Thymus (tissue), 14 donors: ENCODE data around the gene RUBCN. TPM values are rescaled to one million over a fixed set of nuclear protein-coding genes. Genes with fewer than 3 reads are reported as not detected.

ENCODE experiments used
- DNase-seq, 9 donors: peaks; one replicate each; pipeline ENCODE4 v3.0.0-alpha.2; 2013; ENCODE audit warnings: low spot score in 9 of 9, low read depth in 6 of 9, missing footprints in 1 of 9
- H3K27ac ChIP-seq, 2 donors: one replicate each; pipeline ENCODE4 v1.5.1; 2013; ENCODE audit warnings: control low read depth in 1 of 2, low read depth in 1 of 2, low read length in 1 of 2, mild to moderate bottlenecking in 1 of 2, moderate library complexity in 1 of 2
- H3K27me3 ChIP-seq, 2 donors: one replicate each; pipeline ENCODE4 v1.5.1; 2013; ENCODE audit warnings: low read length in 1 of 2; ENCODE audit not compliant: control insufficient read depth in 2 of 2, insufficient read depth in 1 of 2
- H3K36me3 ChIP-seq, 2 donors: one replicate each; pipeline ENCODE4 v1.5.1; 2013; ENCODE audit warnings: low read length in 1 of 2, mild to moderate bottlenecking in 1 of 2, moderate library complexity in 1 of 2; ENCODE audit not compliant: control insufficient read depth in 2 of 2, insufficient read depth in 2 of 2
- H3K4me1 ChIP-seq, 2 donors: one replicate each; pipeline ENCODE4 v1.5.1; 2013; ENCODE audit warnings: low read length in 2 of 2; ENCODE audit not compliant: control insufficient read depth in 2 of 2, insufficient read depth in 2 of 2
- H3K4me3 ChIP-seq, 2 donors: one replicate each; pipeline ENCODE4 v1.5.1; 2013; ENCODE audit warnings: low read length in 2 of 2, control low read depth in 1 of 2, mild to moderate bottlenecking in 1 of 2
- H3K9me3 ChIP-seq, 2 donors: one replicate each; pipeline ENCODE4 v1.5.1; 2013; ENCODE audit warnings: low read length in 1 of 2, mild to moderate bottlenecking in 1 of 2; ENCODE audit not compliant: control insufficient read depth in 2 of 2, insufficient read depth in 1 of 2
- WGBS: extraction: QIAGEN DNeasy Blood & Tissue Kit; methylation state at CpG from one replicate; pipeline ENCODE4 v1.1.7; 2013; 5-methylcytosine and 5-hydroxymethylcytosine counted together
- long read RNA-seq, 10 donors: transcript quantifications; one replicate each; lab custom pipeline, GENCODE V29; 2026
- polyA plus RNA-seq: library from polyadenylated mRNA; stranded (reverse); fragments of 200-250 nt; gene quantifications from one replicate; pipeline ENCODE4 v1.2.3, GENCODE V29; 2013
- total RNA-seq: library from RNA; stranded (reverse); fragments of 120-200 nt; gene quantifications from one replicate; pipeline ENCODE4 v1.2.4, GENCODE V29; 2013
- donor health status: healthy.

RUBCN gene
- total RNA-seq (5.9 TPM), polyA plus RNA-seq (12.0 TPM)
- long read RNA-seq, donor 1: 0 reads
- long read RNA-seq, donor 2: 0 reads
- long read RNA-seq, donor 3, partial matches to known transcripts: 0 of 1 reads
- long read RNA-seq, donor 3, other reads (novel, unspliced or antisense): 0 of 1 reads
- long read RNA-seq, donor 4, partial matches to known transcripts: 0 of 1 reads
- long read RNA-seq, donor 4, other reads (novel, unspliced or antisense): 0 of 1 reads
- long read RNA-seq, donor 5, partial matches to known transcripts: 0 of 5 reads
- long read RNA-seq, donor 5, other reads (novel, unspliced or antisense): 0 of 5 reads
- long read RNA-seq, donor 6, partial matches to known transcripts: 0 of 4 reads
- long read RNA-seq, donor 6, other reads (novel, unspliced or antisense): 0 of 4 reads
- long read RNA-seq, donor 7: 0 reads
- long read RNA-seq, donor 8: 0 reads
- long read RNA-seq, donor 9, partial matches to known transcripts: 20 of 42 reads
- long read RNA-seq, donor 9, other reads (novel, unspliced or antisense): 22 of 42 reads
- long read RNA-seq, donor 10, partial matches to known transcripts: 0 of 2 reads
- long read RNA-seq, donor 10, other reads (novel, unspliced or antisense): 0 of 2 reads

DNA sequence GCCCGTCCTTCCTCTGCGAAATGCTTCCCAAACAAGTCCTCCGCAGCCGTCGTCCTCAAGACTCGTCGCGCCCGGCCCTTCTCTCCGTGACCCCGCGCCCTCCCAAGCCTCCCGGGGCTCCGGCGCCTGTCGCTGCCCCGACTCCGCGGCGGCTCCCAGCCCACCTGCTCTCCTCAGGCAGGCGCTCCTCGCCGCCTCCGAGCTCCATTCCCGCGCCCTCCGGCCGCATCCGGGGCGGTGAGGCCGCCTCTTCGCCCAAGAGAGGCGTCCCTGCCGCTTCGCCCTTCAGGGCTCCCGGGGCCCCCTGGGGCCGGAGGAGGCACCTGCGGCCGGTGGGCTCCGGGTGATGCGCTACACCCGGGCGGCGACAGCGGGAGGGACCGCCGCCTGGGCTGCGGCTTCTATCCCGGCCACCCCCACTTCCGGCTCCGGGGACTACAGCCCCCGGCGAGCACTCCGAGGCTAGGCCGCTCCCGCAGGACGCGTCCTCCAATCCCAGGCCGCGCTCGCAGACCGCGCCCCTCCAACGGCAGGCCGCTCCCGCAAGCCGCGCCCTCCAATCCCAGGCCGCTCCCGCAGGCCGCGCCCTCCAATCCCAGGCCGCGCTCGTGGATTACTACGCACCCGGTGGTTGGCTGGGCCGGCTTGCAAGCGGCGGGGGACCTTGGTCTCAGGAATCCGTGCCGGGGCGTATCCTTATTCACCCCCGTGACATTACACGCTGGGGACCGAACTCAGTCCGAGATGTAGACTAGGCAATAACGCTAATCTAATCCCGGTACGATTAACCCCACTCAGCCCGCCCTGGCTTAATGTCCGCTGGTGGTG lies at the start of gene RUBCN:
TSS of gene RUBCN (minus strand) at position 414 of the 828 bp plus-strand sequence. CDS start at position 229, 185 bp downstream.
- DNase-seq: peak; percentile 68 to 96 (median 91)
- H3K27ac ChIP-seq: peak within 1 kb of the TSS; percentile 83
- no peaks in the 10 kb centered on the region for H3K36me3 ChIP-seq
- H3K9me3 ChIP-seq: no peaks in the 10 kb centered on the region
- peak within 1 kb of the TSS; percentile 79 to 88 for H3K4me3 ChIP-seq
- peaks cover 7 to 24% of the 10 kb centered on the region in 2 donors for H3K4me1 ChIP-seq
- under 1% methylated on average over 92 of the region's 92 CpGs for WGBS
- no peaks in the 10 kb centered on the region for H3K27me3 ChIP-seq

DNA sequence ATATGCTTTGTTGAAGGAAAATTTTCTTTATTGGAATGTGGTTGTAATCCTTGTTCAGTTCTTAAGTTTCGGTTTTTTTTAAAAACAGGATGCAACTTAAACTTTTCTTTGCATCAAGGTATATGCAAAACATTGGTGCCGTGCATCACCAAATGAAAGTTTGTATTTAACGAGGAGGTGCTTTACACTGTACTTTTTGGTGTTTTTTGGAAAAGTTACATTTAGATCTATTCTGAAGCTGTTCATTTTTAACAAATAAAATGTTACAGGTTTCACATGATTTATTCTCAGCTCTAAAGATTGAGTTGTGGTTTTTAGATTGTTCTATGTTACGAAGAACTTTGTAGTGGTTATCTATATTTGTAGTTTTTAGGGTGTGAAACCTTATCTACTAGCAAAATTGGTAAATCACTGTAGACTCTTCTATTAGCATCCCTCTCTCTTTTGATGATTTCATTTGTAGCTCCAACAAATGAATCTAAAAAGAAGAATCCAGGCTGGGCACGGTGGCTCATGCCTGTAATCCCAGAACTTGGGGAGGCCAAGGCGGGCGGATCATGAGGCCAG lies 47.4 kb upstream of the RUBCN start:
- Histone ChIP-seq H3K4me1 (no peaks in the 10 kb centered on the region), H3K27ac (no peak overlapping the region), H3K4me3 (no peak overlapping the region), H3K36me3 (peaks cover 9 to 11% of the 10 kb centered on the region in 2 donors), H3K27me3 (no peaks in the 10 kb centered on the region), H3K9me3 (no peaks in the 10 kb centered on the region)
- DNase-seq: no peak
- 96% methylated on average over 7 of the region's 7 CpGs for WGBS

- Histone ChIP-seq H3K27ac (no peak overlapping the region), H3K27me3 (no peaks in the 10 kb centered on the region), H3K36me3 (peaks cover 14 to 28% of the 10 kb centered on the region in 2 donors), H3K4me1 (no peaks in the 10 kb centered on the region), H3K4me3 (no peak overlapping the region), H3K9me3 (no peaks in the 10 kb centered on the region)
- 60% methylated on average over 4 of the region's 4 CpGs for WGBS
- no peak for DNase-seq
These were observed 45.5 kb upstream of the RUBCN start for GRCh38 chr3:197782230-197782629.

DNA sequence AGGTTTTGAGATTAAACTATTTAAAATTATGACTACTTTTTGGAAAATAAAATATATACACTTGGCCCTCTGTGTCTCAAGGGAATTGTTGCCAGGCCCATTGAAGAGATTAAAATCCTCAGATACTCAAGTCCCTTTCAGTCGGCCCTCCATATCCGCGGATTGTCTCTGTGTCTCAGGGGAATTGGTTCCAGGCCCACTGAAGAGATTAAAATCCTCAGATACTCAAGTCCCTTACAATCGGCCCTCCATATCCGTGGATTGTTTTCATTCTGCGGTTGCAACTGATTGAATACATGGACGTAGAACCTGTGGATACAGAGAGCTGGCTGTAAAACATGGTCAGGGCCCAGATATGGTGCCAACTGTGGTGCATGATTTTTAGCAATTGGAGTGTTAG lies 38.6 kb upstream of the RUBCN start:
- Histone ChIP-seq H3K9me3 (no peaks in the 10 kb centered on the region), H3K27ac (no peak overlapping the region), H3K4me3 (no peak overlapping the region), H3K36me3 (peaks cover 36 to 59% of the 10 kb centered on the region in 2 donors), H3K4me1 (no peaks in the 10 kb centered on the region), H3K27me3 (no peaks in the 10 kb centered on the region)
- DNase-seq: no peak
- WGBS: 98% methylated on average over 7 of the region's 7 CpGs

DNA sequence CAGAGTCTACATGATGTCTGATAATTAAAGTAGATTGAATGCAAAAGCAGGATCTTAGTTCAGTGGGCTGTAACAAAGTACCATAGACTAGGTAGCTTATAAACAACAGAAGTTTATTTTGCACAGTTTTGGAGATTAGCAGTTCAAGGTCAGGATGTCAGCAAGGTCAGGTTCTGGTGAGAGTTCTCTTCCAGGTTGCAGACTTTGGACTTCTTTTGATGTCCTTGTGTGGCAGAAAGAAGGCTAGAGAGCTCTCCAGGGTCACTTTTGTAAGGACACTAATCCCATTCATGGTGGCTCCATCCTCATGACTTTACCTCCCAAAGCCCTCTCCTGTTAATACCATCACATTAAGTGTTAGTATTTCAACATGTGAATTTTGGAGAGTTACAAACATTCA lies 25.1 kb upstream of the RUBCN start:
- no peak overlapping the region for H3K4me3 ChIP-seq
- DNase-seq: no peak
- H3K27ac ChIP-seq: no peak overlapping the region
- no peaks in the 10 kb centered on the region for H3K27me3 ChIP-seq
- peaks cover 5 to 29% of the 10 kb centered on the region in 2 donors for H3K36me3 ChIP-seq
- no peaks in the 10 kb centered on the region for H3K4me1 ChIP-seq
- no peaks in the 10 kb centered on the region for H3K9me3 ChIP-seq

DNA sequence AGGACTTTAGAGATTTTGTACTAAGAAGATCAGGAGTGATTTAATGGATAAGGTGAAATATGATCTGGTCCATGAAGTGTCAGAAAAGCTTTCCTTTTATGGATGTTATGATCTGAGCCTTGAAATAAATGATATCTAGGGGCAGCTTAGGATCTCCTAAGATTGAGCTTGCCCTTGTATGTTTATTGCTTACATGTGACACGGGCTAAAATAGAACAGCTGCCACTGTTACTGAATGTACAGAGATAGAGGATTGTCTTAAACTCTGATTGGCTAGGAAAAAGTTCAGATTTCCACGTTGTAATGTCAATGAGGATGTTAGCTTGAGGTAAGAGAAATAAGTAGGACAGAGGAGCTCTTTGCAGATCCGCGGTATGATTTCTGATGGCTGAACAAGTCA lies 21.8 kb upstream of the RUBCN start:
- Histone ChIP-seq H3K9me3 (no peaks in the 10 kb centered on the region), H3K27me3 (no peaks in the 10 kb centered on the region), H3K4me3 (no peak overlapping the region), H3K27ac (no peak overlapping the region), H3K4me1 (peaks cover 0 to 2% of the 10 kb centered on the region in 2 donors), H3K36me3 (peaks cover 5 to 17% of the 10 kb centered on the region in 2 donors)
- WGBS: 98% methylated on average over 4 of the region's 4 CpGs
- DNase-seq: no peak

- WGBS: 96% methylated on average over 3 of the region's 3 CpGs
- Histone ChIP-seq H3K4me3 (no peak overlapping the region), H3K4me1 (peaks cover 3 to 5% of the 10 kb centered on the region in 2 donors), H3K9me3 (no peaks in the 10 kb centered on the region), H3K27me3 (no peaks in the 10 kb centered on the region), H3K36me3 (peaks cover under 1 to 9% of the 10 kb centered on the region in 2 donors), H3K27ac (no peak overlapping the region)
- no peak for DNase-seq
These were observed 20.0 kb upstream of the RUBCN start for GRCh38 chr3:197756704-197757103.

DNA sequence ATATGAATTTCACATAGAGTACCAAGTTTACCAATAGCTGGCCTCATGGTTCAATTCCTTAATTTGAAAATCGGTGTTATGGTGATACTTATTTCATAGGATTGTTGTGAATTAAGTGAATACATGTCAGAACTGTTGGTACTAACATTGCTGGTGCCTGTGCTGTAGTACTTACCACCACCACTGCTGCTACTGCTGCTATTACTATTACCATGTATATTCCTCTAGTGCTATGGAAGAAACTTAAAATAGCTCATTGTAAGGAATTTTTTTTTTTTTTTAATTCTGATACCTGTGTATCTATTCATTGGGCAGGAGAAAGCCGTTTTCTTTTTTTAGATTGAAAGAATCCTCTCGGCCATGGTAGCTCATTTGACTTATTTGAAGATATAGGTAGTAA lies 16.6 kb upstream of the RUBCN start:
- peaks cover 0 to 4% of the 10 kb centered on the region in 2 donors for H3K36me3 ChIP-seq
- no peak overlapping the region for H3K27ac ChIP-seq
- no peak for DNase-seq
- no peaks in the 10 kb centered on the region for H3K27me3 ChIP-seq
- H3K4me3 ChIP-seq: no peak overlapping the region
- no peaks in the 10 kb centered on the region for H3K9me3 ChIP-seq
- peaks cover 11 to 23% of the 10 kb centered on the region in 2 donors for H3K4me1 ChIP-seq
- whole genome bisulfite sequencing: 97% methylated on average over 3 of the region's 3 CpGs
